A549 (cell line): ENCODE data around the gene ZNG1B.
"Not testable (repeated sequence)": the region's sequence is repeated elsewhere in the genome, so short reads cannot be mapped to it uniquely, and the experiment has no call there.

Experiments used
- CBX2 ChIP-seq: fragments of 200-600 bp; sonication (generic); IDR thresholded peaks from 2 replicates; pipeline ENCODE4 v1.6.1; 2016; ENCODE audit warnings: low read depth, mild to moderate bottlenecking, borderline replicate concordance
- MAFK ChIP-seq: fragments of 450-650 bp; IDR thresholded peaks from 2 replicates; pipeline ENCODE4 v1.6.1; 2014; ENCODE audit not compliant: partially characterized antibody
- MAZ ChIP-seq: fragments of 150-350 bp; IDR thresholded peaks from 2 replicates; pipeline ENCODE4 v1.6.1; 2014; ENCODE audit warnings: antibody characterized with exemption, low read depth, low read length, borderline replicate concordance
- REST ChIP-seq: fragments of 200-600 bp; sonication (generic); IDR thresholded peaks from 2 replicates; pipeline ENCODE4 v1.6.1; 2016; ENCODE audit warnings: antibody characterized with exemption, mild to moderate bottlenecking, moderate library complexity
- RFX5 ChIP-seq: fragments of 450-650 bp; IDR thresholded peaks from 2 replicates; pipeline ENCODE4 v1.7.1; 2014; ENCODE audit warnings: antibody characterized with exemption, mild to moderate bottlenecking, moderate library complexity
- SREBF2 ChIP-seq: fragments of 450-650 bp; IDR thresholded peaks from 2 replicates; pipeline ENCODE4 v1.6.1; 2014; ENCODE audit warnings: mild to moderate bottlenecking, moderate library complexity
- TF ChIP-seq, protein P1 (sequence below): fragments of >200 bp; sonication (Bioruptor Twin); formaldehyde crosslinking; IDR thresholded peaks from 3 replicates; pipeline ENCODE4 v1.5.1; 2016

- not testable (repeated sequence) for TF ChIP-seq SREBF2, MAZ, REST, CBX2, RFX5, MAFK
- TF ChIP-seq, protein P1, sequence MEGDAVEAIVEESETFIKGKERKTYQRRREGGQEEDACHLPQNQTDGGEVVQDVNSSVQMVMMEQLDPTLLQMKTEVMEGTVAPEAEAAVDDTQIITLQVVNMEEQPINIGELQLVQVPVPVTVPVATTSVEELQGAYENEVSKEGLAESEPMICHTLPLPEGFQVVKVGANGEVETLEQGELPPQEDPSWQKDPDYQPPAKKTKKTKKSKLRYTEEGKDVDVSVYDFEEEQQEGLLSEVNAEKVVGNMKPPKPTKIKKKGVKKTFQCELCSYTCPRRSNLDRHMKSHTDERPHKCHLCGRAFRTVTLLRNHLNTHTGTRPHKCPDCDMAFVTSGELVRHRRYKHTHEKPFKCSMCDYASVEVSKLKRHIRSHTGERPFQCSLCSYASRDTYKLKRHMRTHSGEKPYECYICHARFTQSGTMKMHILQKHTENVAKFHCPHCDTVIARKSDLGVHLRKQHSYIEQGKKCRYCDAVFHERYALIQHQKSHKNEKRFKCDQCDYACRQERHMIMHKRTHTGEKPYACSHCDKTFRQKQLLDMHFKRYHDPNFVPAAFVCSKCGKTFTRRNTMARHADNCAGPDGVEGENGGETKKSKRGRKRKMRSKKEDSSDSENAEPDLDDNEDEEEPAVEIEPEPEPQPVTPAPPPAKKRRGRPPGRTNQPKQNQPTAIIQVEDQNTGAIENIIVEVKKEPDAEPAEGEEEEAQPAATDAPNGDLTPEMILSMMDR, result not testable (repeated sequence)
Measured at GRCh38 chr2:113524986-113525385, 87.5 kb downstream of the ZNG1B start.
